GM12874 (cell line): Measurements from ENCODE around the gene OR10K1.

Experiments used
- TF ChIP-seq, protein P1 (sequence below): IDR thresholded peaks from 2 replicates; pipeline ENCODE4 v1.5.1; 2011; ENCODE audit warnings: low read depth, mild to moderate bottlenecking, control low read depth, low read length, moderate library complexity; ENCODE audit not compliant: insufficient read depth

OR10K1 gene

DNA sequence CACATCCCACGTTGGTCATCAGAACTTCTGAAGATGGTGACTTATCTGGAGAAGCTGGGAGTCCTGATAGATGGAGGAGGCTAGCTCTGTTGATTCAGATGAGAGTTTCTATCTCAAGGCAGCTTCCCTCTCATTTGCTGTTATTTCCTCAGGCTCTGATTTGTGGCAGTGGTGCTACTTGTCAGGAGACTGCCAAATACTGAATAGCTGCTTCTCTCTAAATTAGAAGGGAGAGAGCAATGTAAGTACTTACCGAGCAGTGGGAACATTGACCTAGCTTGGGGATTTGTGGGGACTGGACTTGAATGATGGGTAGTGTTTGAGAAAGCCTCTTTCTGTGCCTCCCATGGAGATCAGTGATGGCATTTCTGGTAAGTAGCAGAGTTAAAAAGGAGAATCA is at the start of gene OR10K1:
Gene OR10K1, plus strand, starts transcription at position 301 of the 400 bp plus-strand sequence. CDS start 3,728 bp downstream, outside the sequence.
- TF ChIP-seq, protein P1, sequence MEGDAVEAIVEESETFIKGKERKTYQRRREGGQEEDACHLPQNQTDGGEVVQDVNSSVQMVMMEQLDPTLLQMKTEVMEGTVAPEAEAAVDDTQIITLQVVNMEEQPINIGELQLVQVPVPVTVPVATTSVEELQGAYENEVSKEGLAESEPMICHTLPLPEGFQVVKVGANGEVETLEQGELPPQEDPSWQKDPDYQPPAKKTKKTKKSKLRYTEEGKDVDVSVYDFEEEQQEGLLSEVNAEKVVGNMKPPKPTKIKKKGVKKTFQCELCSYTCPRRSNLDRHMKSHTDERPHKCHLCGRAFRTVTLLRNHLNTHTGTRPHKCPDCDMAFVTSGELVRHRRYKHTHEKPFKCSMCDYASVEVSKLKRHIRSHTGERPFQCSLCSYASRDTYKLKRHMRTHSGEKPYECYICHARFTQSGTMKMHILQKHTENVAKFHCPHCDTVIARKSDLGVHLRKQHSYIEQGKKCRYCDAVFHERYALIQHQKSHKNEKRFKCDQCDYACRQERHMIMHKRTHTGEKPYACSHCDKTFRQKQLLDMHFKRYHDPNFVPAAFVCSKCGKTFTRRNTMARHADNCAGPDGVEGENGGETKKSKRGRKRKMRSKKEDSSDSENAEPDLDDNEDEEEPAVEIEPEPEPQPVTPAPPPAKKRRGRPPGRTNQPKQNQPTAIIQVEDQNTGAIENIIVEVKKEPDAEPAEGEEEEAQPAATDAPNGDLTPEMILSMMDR = no peak

DNA sequence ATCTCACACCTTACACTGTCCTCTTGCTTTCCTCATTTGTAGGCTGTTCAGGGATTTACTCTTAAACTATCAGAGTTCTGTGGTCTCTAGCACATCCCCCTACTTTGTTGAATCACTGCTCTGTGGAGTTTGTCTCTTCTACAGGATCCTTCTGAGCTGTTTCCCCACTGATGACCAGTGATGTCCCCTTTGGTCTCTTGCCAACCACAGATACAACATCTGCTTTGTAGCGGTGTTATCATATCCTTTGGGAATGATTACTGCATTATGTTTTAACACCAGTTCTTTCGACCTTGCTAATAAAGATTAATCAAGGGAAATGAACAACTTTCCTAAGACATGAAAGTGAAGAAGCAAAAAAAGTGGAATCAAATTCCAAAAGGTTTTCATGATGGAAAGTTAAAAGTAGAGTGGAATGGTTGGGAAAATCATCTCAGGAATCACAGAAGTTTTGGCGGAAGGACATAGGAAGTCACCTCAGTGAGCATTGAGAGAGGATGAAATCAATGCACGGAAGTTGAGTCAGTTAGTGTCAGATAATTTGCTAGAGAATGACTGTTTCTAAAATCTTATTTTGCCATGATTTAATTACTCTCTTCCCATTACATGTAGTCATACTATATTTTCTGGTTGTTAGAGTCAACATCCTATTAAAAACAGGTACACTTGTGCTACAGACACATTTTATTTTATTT is 46.8 kb upstream of the OR10K1 start:
- TF ChIP-seq, protein P1 = no peak

DNA sequence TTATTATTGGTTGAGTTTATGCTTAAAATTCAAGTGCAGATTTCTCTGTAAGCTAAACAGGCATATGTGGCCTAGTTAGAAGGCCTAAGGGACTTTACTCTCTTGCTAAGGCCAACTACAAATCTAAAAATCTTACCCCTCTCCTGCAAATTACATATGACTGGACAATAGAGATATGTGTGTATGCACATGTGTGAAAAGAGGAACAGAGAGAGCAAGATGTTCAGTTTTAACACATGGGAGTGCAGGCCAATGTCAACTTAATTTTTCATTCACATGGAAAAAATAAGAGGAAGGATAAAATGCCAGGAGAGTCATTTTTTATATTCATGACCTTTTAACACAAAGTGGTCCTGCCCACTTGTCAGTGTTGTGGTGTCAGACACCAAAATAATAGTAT is 44.0 kb upstream of the OR10K1 start:
- TF ChIP-seq, protein P1 = no peak

- TF ChIP-seq, protein P1 = no peak
Observed at GRCh38 chr1:158422212-158422611, 39.4 kb upstream of the OR10K1 start.

- TF ChIP-seq, protein P1 = no peak
Observed at GRCh38 chr1:158425027-158425426, 36.6 kb upstream of the OR10K1 start.

- TF ChIP-seq, protein P1 = no peak
Observed at GRCh38 chr1:158426137-158426536, 35.5 kb upstream of the OR10K1 start, which contains the start of gene OR10K2. Gene OR10K2 (minus strand): TSS chr1:158426237. CDS start chr1:158420866, 5,371 bp downstream.

GRCh38 chr1:158434741-158435140 is 26.9 kb upstream of the OR10K1 start:
- TF ChIP-seq, protein P1 = no peak

GRCh38 chr1:158445376-158445775 is 16.3 kb upstream of the OR10K1 start:
- TF ChIP-seq, protein P1 = no peak
